HG03139 (cell line): ENCODE results near the gene KIT.
"Not testable (repeated sequence)": the region's sequence is repeated elsewhere in the genome, so short reads cannot be mapped to it uniquely, and the experiment has no call there.

ENCODE experiments used
- ATAC-seq: cut with Tn5 transposase; IDR thresholded peaks from one replicate; pipeline ENCODE4 v1.9.1; 2021; ENCODE audit not compliant: unreplicated experiment

KIT gene

DNA sequence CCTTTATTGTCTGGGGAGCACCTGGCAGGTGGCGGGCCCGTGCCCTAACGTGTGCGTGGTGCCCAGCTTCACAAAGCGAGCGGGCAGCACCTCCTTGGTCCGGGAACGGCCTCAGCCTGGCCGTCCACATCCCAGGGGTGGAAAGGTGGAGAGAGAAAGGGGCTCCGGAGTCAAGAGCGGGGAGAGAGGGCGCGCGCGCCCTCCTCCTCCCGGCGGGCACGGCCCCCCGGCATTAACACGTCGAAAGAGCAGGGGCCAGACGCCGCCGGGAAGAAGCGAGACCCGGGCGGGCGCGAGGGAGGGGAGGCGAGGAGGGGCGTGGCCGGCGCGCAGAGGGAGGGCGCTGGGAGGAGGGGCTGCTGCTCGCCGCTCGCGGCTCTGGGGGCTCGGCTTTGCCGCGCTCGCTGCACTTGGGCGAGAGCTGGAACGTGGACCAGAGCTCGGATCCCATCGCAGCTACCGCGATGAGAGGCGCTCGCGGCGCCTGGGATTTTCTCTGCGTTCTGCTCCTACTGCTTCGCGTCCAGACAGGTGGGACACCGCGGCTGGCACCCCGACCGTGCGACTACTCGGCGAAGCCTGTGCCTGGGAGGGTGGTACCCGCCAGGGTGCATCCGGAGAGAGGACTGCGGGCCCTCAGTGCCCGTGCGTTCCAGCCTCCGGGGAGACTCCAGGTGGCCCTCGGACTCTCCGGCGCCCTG, at the start of gene KIT:
KIT (plus strand) TSS at position 407 of the 701 bp plus-strand sequence; CDS start at position 465, 58 bp downstream.
- no peak for ATAC-seq

DNA sequence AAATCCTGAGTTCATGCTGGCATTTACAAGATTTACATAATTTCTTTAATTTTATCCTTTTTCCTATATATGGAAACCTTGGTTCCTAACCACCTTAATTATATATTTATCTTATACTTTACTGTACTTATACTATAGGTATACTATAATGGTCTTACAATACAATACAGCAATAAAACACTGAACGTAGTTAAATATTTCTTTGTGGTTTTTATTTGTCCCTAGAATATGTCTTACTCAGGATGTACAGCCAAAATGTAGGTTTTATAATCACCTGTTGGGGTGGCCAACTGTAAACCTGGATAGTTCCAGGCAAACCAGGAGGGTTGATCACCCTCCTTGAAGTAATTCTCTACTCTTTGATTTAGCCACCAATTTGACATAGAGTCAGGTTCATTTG, 48.4 kb upstream of the KIT start:
- ATAC-seq: no peak

DNA sequence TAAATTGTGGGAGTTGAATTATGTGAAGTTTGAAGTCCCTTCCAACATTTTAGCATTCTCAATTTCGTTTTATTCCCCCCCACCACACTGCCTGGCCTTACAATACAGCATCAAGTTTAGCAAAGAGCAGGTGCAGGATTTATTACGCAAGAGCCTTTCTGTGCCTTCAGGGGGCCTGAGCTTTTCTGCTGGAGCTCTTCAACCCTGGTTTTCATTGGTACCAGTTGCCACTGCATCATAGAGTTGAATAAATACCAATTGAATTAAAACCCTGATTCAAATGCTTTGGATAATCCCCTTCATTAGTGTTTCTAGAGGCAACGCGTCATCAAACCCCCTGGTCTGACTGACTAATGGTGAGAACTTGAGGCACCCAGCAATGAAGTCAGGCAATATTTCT, 43.6 kb upstream of the KIT start:
- no peak for ATAC-seq

DNA sequence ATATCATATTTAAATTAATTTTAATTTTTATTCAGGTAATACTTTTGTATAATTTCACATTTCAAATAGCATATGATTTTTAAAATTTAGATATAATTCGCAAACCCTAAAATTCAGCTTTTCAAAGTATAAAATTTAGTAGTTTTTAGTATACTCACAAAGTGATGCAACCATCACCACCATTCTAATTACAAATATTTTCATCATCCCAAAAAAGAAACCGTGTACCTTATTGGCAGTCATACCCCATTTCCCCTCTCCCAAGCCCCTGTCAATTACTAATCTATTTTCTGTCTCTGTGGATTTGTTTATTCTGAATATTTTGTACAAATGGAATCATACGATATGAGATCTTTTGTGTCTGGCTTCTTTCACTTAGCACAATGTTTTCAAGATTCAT, 37.0 kb upstream of the KIT start:
- ATAC-seq: no peak

DNA sequence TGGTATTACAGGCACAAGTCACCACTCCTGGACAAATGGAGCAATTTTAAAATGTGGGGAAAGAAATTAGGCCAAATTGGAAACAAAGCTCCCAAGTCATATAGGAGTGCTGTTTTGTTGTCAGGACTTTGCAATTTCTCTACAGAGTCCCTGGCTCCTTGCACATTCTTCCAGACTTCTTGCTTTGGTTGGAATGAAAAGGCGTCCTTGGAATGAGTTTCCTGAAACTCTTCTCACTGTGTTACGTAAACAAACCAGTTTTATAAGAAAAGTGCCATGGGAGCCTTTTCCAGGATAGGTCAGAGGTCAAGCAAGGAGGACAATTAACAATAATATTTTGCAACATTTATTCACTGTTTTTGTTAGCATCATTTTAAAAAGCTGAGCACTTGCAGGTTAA, 32.4 kb upstream of the KIT start:
- no peak for ATAC-seq

DNA sequence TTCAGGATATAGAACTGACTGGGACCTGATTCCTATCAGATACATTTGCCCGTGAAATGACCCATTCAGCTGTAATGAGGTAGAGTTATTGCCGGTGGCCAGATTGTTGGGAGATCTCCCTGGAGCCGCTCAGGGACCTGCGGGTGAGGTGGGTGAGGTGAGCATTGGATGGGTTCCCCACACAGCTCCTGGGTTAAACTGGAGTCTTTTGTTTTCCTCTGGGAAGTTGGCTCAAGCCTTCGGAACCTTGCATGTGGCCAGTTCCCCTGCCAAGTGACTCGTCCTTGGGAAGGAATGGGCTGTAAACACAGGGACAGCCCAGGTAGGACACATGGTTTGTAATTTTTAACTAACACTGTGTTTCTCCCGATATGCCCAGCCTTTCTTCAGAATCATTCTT, 31.6 kb upstream of the KIT start:
- no peak for ATAC-seq

DNA sequence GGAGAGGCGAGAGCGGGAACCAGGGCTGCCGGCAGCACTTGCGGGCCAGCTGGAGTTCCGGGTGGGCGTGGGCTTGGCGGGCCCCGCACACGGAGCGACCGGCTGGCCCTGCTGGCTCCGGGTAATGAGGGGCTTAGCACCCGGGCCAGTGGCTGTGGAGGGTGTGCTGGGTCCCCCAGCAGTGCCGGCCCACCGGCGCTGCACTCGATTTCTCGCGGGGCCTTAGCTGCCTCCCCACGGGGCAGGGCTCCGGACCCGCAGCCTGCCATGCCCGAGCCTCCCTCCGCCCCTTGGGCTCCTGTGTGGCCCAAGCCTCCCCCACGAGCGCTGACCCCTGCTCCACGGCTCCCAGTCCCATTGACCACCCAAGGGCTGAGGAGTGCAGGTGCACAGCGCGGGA, 25.2 kb upstream of the KIT start:
- ATAC-seq: no peak

DNA sequence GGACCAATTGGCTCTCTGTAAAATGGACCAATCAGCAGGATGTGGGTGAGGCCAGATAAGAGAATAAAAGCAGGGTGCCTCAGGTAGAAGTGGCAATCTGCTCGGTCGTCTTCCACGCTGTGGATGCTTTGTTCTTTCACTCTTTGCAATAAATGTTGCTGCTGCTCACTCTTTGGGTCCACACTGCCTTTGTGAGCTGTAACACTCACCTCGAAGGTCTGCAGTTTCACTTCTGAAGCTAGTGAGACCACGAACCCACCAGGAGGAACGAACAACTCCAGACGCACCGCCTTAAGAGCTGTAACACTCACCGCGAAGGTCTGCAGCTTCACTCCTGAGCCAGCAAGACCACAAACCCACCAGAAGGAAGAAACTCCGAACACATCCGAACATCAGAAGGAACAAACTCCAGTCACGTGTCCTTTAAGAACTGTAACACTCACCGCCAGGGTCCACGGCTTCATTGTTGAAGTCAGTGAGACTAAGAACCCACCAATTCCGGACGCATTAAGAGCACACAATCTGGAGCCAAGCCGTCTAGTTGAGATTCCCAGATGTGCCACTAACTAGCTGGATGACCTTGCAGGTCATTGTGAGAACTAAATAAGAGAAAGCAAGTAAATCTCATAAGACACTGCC, 24.5 kb upstream of the KIT start:
- ATAC-seq: not testable (repeated sequence)

DNA sequence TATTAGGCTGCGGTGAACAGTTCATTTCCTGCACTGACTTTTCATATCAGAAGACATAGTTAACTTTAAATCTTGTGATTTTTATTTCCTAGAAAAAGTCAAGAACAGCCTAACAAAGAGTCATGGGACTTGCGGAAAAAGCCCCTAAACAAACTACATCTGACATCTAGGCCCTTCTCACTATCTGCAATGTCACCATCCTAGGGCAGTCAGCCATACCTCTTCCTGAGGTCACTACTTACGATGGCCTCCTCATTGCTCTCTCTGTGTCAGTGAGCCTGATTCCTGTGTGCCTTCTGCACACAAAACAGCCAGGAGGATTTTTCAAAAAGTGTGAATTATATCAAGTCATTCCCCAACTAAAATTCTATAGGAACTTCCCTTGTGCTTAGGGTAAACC, 22.4 kb upstream of the KIT start:
- ATAC-seq: no peak

DNA sequence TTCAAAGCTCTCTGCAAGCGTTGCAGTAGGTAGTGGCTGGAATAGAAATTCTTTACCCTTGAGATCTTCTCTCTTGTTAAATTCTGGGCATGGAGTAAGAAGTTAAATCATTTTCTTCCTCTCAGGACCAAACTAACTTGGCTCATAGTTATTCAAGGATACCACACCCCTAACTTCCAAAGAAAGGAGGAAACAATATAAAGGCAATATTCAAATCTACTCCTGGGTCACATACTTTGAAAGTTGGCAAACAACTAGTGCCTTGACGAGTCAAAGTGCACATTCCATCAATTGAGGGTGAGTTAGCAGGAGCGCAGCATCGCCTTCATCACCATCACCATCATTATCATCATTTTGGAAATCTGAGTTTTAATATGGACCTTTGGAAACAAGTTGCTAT, 20.4 kb upstream of the KIT start:
- ATAC-seq: no peak

DNA sequence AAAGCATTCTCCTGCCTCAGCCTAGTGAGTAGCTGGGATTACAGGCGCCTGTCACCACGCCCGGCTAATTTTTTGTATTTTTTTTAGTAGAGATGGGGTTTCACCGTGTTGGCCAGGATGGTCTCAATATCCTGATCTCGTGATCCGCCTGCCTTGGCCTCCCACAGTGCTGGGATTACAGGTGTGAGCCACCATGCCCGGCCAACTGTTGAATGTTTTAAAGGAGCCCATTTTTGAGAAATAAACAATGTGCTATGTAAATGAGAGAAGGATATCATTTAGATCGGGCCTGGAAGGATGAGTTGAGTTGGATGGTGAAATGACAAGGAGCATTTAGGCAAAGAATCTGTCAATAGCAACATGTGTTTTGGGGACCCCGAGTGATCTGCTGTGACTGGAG, 16.7 kb upstream of the KIT start:
- not testable (repeated sequence) for ATAC-seq

DNA sequence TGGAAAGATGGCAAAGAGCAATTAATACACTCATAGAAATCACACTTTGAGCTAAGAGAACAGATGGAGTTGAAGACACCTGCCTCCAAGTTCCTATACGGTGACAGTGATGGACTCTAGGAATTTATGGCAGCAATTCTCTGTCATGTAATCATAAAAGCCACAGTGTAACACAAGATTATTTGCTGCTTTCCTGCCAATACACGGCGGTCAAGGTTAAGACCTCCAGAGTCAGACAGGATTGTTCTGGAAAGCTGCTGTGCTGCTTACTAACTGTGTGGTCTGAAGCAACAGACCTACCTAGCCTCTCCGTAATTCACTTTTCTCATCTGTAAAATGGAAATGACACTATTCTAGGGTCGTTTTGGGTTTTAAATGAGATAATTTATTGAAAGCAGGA, 14.6 kb upstream of the KIT start:
- ATAC-seq: no peak

DNA sequence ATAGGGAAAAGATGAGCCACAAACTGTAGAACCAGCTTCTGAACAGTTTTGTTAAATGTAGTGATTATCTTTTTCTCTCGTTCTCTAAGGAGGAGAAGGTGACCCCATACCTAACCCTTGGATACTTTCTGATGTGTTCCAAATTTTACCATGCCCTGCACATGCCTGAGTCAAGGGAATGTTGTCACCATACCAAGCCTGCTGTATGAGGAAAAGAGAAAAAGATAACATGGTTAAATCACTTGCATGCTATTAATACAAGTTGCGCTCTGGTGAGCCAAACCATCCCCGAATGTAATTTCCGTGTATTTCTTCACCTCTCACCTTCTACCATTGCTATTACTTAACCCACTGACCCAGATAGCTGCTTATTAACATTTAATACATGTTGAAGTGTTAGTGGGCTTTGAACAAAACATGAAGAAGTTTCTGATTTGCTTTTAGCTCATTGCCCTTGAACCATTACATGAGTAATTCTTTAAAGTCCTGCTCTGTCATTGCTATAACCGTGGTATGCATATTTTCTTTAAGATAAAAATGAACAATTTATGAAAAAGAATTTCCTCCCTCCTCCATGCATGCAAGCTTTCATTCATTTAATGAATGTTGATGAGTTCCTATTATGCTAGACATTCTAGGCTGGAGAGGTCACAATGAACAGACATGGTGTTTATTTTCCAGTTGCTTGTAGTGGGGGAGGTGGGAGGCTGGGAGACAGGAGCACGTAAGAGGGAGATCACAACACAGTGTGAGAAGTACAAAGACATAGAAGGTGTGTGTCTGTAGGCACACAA, 13.6 kb upstream of the KIT start:
- ATAC-seq: no peak

DNA sequence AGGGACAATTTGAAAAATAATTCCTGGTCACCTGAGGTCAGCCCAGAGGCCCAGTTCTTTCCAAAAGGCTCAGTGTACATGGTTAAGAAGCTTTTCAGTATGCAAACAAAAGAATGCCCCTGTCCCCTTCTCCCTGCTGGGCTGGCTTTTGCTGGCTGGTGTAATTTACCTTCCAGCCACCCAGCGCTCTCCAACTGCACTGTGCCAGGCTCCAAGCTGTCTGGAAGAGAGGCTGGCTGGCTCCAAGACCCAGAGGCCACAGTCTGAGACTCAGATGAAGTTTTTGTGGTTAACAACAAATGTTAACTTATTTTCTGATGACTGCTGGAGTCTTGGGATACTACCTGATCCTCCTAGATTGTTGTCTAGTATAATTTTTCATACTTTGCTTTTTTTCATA, 11.9 kb upstream of the KIT start:
- ATAC-seq: no peak

DNA sequence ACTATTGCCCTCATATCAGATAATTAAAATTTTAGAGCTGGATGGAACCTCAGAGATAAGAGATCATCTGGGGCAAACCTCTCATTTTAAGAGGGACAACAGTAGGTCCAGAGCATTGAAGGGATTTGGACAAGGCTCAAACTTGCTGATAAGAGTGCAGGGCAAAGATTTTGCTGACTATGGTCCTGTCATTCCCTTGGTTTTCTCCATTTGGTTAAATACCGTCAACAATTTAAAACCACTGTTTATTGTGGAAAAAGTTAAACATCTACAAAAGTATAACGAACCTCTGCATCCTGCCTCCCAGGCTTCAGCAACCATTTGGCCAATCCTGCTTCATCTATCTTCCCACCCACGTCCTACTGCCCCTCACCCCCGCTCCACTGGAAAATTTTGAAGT, 10.7 kb upstream of the KIT start:
- ATAC-seq: no peak

DNA sequence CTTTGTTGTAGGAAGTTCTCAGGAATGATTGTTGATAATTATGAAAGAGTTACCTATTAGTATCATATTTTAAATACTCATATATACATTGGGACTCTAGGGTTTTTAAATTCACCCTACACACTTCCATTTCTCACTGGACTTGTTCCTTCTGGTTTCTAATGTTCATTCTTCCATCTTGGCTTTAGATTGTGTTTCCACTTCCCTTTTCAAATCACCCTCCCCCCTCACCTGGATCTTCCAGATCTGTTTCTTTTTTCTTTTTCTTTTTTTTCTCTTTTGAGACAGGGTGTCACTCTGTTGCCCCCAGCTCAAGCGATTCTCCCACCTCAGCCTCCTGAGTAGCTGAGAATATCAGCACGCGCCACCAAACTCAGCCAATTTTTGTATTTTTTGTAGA, 6.7 kb upstream of the KIT start:
- ATAC-seq: no peak

DNA sequence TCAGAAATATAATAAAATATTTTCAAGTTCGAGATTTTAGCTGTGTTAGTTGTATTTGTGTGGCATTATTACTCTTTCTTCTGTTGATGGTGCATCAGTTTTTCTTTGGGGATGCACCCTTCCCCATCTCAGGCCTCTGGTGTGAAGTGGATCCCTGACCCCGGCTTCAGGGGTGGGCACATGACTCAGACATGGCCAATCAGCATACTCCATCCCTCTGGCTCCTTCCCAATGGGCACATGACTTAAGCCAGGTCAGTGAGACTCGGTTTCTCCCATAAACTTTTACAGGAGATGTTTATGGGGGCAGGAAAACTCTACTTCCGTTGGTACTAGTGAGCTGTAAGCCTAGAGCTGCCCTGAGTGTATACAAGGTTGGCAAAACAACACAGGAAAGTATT, 3.0 kb upstream of the KIT start:
- ATAC-seq: no peak

DNA sequence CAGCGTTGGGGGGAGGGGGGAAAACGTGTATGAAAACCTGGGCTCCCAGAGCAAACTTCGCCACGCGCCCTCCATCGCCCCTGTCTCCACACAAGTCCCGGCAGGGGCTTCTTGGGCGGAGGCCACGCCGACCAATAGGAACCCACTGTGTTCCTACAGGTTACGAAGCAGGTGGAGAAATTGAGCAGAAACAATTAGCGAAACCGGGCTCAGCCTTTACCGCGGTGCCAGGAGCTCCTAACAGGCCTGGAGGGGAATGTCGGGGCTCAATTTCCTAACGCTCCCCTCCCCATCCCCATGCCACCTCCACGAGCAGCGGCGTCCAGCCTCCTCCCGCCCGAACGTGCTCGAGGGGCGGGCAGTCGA, 589 bp upstream of the KIT start:
- no peak for ATAC-seq

DNA sequence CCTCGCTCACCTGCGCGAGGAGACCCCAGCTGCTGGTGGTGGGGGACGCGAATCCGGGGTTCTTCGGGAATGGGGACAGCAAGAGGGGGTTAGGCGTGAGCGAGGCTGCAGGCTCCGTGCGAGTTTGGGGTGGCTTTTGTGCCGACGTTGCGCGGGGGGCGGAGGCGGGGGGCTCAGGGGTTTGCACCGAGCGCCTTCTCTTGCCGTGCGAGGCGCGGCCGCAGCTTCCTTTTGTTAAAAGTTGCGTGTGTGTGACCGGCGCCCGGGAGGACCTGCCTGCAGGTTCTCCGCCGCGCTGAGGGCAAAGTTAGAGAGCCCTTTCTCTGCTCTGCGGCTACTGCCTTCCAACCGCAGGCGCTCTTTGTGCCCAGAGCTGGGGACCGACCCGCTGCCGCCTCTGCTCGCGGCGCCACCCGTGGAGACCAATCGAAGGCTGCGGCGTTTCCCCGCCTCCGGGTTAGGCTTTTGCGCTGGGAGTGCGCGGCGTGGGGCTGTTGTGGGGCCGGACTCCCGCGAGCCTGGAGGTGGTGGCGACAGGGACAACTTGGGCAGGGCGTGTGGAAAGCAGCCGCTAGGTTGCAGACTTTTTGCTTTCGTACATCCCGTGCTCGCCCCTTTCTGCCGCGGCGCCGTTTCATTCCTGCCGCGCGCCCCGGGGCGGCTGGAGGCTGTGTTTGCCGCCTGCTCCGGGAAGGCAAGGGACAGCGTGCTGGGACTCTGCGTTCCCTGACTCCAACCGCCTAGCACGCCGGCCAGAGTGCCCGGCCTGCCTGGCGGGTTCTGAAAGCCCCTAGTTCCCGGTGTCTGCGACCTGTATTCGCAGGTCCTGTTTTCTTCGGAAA, 716 bp downstream of the KIT start:
- no peak for ATAC-seq

DNA sequence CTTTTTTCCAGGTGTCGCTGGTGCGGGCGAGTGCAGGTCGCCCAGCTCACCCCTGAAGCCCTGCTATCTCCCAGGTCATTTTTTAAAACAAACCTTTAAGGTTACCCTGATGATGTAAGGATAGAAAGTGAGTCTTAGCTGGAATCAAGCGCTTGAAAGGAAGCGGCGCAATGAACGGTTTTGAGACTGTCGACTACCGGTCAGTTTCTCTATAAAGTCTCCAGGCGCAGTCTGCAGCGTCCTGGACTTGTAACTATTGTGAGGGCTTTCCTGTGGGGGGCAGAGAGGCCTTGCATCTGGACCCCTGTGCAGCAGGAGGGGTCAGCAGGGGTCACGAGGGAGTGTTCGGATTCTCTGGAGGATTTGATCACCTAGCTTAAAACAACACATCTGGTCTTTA, 1.6 kb downstream of the KIT start:
- ATAC-seq: no peak

DNA sequence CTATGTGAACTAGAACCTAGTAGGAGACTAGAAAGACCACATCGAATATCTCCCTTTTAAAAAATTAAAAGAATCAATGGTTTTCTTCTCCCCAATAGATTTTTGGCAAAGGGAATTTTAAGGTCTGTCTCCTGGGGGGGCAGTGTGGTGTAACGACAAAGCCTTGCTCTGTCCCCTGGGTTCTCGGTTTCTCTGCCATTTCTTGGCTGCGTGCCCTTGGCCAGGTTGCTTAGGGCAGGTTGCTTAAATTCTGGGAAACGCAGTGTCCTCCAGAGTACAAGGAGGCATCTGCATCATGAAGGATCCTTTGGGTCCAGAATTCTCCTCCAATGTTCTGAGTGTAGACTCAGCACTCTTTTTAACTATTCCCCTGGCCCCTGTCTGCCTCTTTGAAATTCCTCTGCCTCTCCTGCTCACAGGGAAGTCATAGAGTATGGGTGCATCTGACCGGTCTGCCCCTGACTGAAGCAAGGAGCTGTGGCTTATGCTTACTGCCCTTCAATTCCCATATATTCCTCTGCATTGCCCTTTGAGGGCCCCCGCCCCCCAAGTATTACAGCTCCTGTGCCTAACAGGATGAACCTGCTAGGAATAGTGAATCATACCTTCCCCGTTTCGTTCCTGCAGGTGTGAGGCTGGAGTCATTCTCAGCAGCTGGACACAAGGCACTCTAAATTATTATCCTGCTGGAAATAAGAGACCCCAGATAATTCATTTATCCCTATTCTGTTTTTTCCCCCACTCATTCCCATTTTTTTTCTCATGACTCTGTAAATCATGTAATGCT, 2.2 kb downstream of the KIT start:
- no peak for ATAC-seq
